GM18870 (cell line): Measurements from ENCODE around the gene ARSD.
A peak's percentile ranks its signal among the peaks of the same experiment; 100 is the strongest.
"Not testable (repeated sequence)": the region's sequence is repeated elsewhere in the genome, so short reads cannot be mapped to it uniquely, and the experiment has no call there.

Source experiments
- ATAC-seq: cut with Tn5 transposase; IDR thresholded peaks from one replicate; pipeline ENCODE4 v1.9.1; 2021; ENCODE audit warnings: moderate library complexity; ENCODE audit not compliant: unreplicated experiment

ARSD gene

GRCh38 chrX:2928583-2929434 is at the start of gene ARSD:
Gene ARSD (minus strand): TSS chrX:2929339. CDS start chrX:2929275, 64 bp downstream.
- ATAC-seq = peak; percentile 72

- not testable (repeated sequence) for ATAC-seq
Observed at GRCh38 chrX:2978639-2979038, 49.5 kb upstream of the ARSD start.

GRCh38 chrX:2974961-2975360 is 45.8 kb upstream of the ARSD start:
- ATAC-seq = no peak

- no peak for ATAC-seq
Observed at GRCh38 chrX:2972391-2972790, 43.3 kb upstream of the ARSD start.

- ATAC-seq = no peak
Observed at GRCh38 chrX:2969021-2969420, 39.9 kb upstream of the ARSD start.

- peak; percentile 39 for ATAC-seq
Observed at GRCh38 chrX:2967998-2968909, 39.1 kb upstream of the ARSD start.

GRCh38 chrX:2967584-2967983 is 38.4 kb upstream of the ARSD start:
- ATAC-seq = no peak

- no peak for ATAC-seq
Observed at GRCh38 chrX:2967012-2967411, 37.9 kb upstream of the ARSD start.

- ATAC-seq = peak; percentile 76
Observed at GRCh38 chrX:2965965-2966364, 36.8 kb upstream of the ARSD start.

- not testable (repeated sequence) for ATAC-seq
Observed at GRCh38 chrX:2963992-2964794, 35.1 kb upstream of the ARSD start.

GRCh38 chrX:2963449-2963848 is 34.3 kb upstream of the ARSD start:
- ATAC-seq = not testable (repeated sequence)

GRCh38 chrX:2962381-2962780 is 33.2 kb upstream of the ARSD start:
- ATAC-seq = no peak

- no peak for ATAC-seq
Observed at GRCh38 chrX:2960861-2961515, 31.8 kb upstream of the ARSD start.

- ATAC-seq = no peak
Observed at GRCh38 chrX:2958199-2958598, 29.1 kb upstream of the ARSD start.

GRCh38 chrX:2955838-2956237 is 26.7 kb upstream of the ARSD start:
- ATAC-seq = no peak

- no peak for ATAC-seq
Observed at GRCh38 chrX:2955281-2955680, 26.1 kb upstream of the ARSD start.

- no peak for ATAC-seq
Observed at GRCh38 chrX:2954541-2954940, 25.4 kb upstream of the ARSD start.

- not testable (repeated sequence) for ATAC-seq
Observed at GRCh38 chrX:2937942-2938341, 8.8 kb upstream of the ARSD start.

GRCh38 chrX:2934715-2935710 is 5.9 kb upstream of the ARSD start:
- no peak for ATAC-seq
